T-cell (primary cell): ENCODE measurements around the gene MFSD6L. TPM values are rescaled to one million over a fixed set of nuclear protein-coding genes. Genes with fewer than 3 reads are reported as not detected.

Source experiments
- ATAC-seq, 4 experiments: fragments of 200-7000 bp in 3 of 4; fragments of 150-1000 bp in 1 of 4; cut with Tn5 transposase; replicated peaks in 1 of 4; 1 replicate in 3 of 4; 2 replicates in 1 of 4; pipeline ENCODE4 v1.10.0; 2021; ENCODE audit warnings: moderate library complexity in 3 of 4, mild to moderate bottlenecking in 2 of 4, moderate number of reproducible peaks in 1 of 4
- CTCF ChIA-PET, 2 donors: fragments of 300-600 bp; sonication (Branson Sonifier 250); formaldehyde crosslinking; loops; one replicate each; lab custom pipeline; 2022; ENCODE audit warnings: antibody characterized with exemption in 2 of 2; lab: Charles Lee
- POLR2A ChIA-PET, 2 donors: fragments of 300-600 bp; sonication (Branson Sonifier 250); formaldehyde crosslinking; loops; one replicate each; lab custom pipeline; 2022; ENCODE audit warnings: antibody characterized with exemption in 2 of 2; lab: Charles Lee
- DNase-seq, 35 experiments: peaks; one replicate each; pipeline versions ENCODE4 v3.0.0 to v3.0.0-alpha.2; 2013 to 2023
- H3K27ac ChIP-seq: one replicate; pipeline ENCODE4 v1.5.1; 2013; ENCODE audit warnings: low read length
- H3K27me3 ChIP-seq, 2 experiments: replicated peaks in 1 of 2; 1 replicate in 1 of 2; 2 replicates in 1 of 2; pipeline versions ENCODE4 v1.6.1 to v1.7.0; 2013; ENCODE audit warnings: low read length in 1 of 2, mixed read lengths in 1 of 2; ENCODE audit not compliant: control insufficient read depth in 2 of 2, insufficient read depth in 2 of 2; ENCODE audit errors: extremely low read depth in 1 of 2
- H3K36me3 ChIP-seq, 2 donors: 1 replicate in 1 of 2; 2 replicates in 1 of 2; pipeline versions ENCODE4 v1.6.1 to v1.7.0; 2013; ENCODE audit warnings: low read length in 1 of 2; ENCODE audit not compliant: control insufficient read depth in 2 of 2, insufficient read depth in 1 of 2; ENCODE audit errors: extremely low read depth in 1 of 2
- H3K4me1 ChIP-seq, 2 experiments: 1 replicate in 1 of 2; 2 replicates in 1 of 2; pipeline versions ENCODE4 v1.6.1 to v1.7.0; 2013; ENCODE audit warnings: low read length in 2 of 2, mixed read lengths in 1 of 2; ENCODE audit not compliant: insufficient read depth in 2 of 2, control insufficient read depth in 1 of 2; ENCODE audit errors: extremely low read depth in 1 of 2
- H3K4me3 ChIP-seq, 2 donors: 1 replicate in 1 of 2; 2 replicates in 1 of 2; pipeline versions ENCODE4 v1.5.1 to v1.7.0; 2013; ENCODE audit warnings: mild to moderate bottlenecking in 2 of 2, low read length in 1 of 2, moderate library complexity in 1 of 2; ENCODE audit not compliant: control insufficient read depth in 1 of 2; ENCODE audit errors: extremely low read depth in 1 of 2
- H3K9me3 ChIP-seq: 2 replicates; pipeline ENCODE4 v1.7.0; 2013
- H3K27ac Mint-ChIP-seq, 2 donors: one replicate each; pipeline ENCODE4 v1.8.0; 2020 to 2021; ENCODE audit warnings: mild to moderate bottlenecking in 2 of 2, mixed read lengths in 2 of 2
- H3K27me3 Mint-ChIP-seq, 2 donors: one replicate each; pipeline ENCODE4 v1.8.0; 2021 to 2022; ENCODE audit warnings: mixed read lengths in 2 of 2
- H3K36me3 Mint-ChIP-seq: one replicate; pipeline ENCODE4 v1.8.0; 2021; ENCODE audit warnings: mixed read lengths
- H3K4me1 Mint-ChIP-seq, 3 donors: one replicate each; pipeline ENCODE4 v1.8.0; 2020 to 2022; ENCODE audit warnings: mixed read lengths in 3 of 3, mild to moderate bottlenecking in 1 of 3
- H3K4me3 Mint-ChIP-seq, 3 donors: one replicate each; pipeline ENCODE4 v1.8.0; 2020 to 2022; ENCODE audit warnings: mild to moderate bottlenecking in 3 of 3, mixed read lengths in 3 of 3, moderate library complexity in 3 of 3
- H3K9me3 Mint-ChIP-seq, 3 donors: one replicate each; pipeline ENCODE4 v1.8.0; 2020 to 2022; ENCODE audit warnings: mixed read lengths in 3 of 3
- WGBS: methylation state at CpG from one replicate; pipeline ENCODE4 v1.1.5; 2013; ENCODE audit warnings: missing lambda C conversion rate; ENCODE audit not compliant: insufficient coverage; 5-methylcytosine and 5-hydroxymethylcytosine counted together
- total RNA-seq, 35 experiments: library from RNA in 6 of 35; stranded (reverse) in 6 of 35; fragments of 120-200 nt in 1 of 35; gene quantifications; one replicate each; pipeline versions ENCODE4 v1.2.1 to v1.2.4 and lab custom pipeline; 2013 to 2026

MFSD6L gene
- total RNA-seq, 5 donors from 2014 or later (not counting 1 experiment from before 2014, with no cell fraction given), result 0.13 to 0.32 (median 0.20) TPM; not detected in 1

- Mint-ChIP-seq H3K9me3 (no peaks in the 10 kb centered on the region), H3K4me3 (no peak overlapping the region), H3K27ac (no peak overlapping the region), H3K4me1 (no peaks in the 10 kb centered on the region), H3K36me3 (peaks cover 4% of the 10 kb centered on the region), H3K27me3 (no peaks in the 10 kb centered on the region)
- Histone ChIP-seq H3K36me3 (peaks cover 0 to 9% of the 10 kb centered on the region in 2 donors), H3K9me3 (no peaks in the 10 kb centered on the region), H3K4me3 (no peak overlapping the region), H3K27me3 (peaks cover 0 to 2% of the 10 kb centered on the region in 2 experiments), H3K27ac (no peak overlapping the region), H3K4me1 (no peaks in the 10 kb centered on the region)
- ChIA-PET POLR2A (no interaction called here), CTCF (no interaction called here)
- ATAC-seq (no peak), DNase-seq (peak in 12 of 35 experiments; percentile 3 to 36 (median 10))
- WGBS, result 88% methylated on average over 31 of the region's 33 CpGs
Measured at GRCh38 chr17:8832711-8833352, 33.7 kb upstream of the MFSD6L start.

GRCh38 chr17:8831234-8831849, 32.2 kb upstream of the MFSD6L start:
- peaks cover 0 to 2% of the 10 kb centered on the region in 2 experiments for H3K27me3 ChIP-seq
- no peaks in the 10 kb centered on the region for H3K4me1 ChIP-seq
- Mint-ChIP-seq H3K27me3 (no peaks in the 10 kb centered on the region), H3K9me3 (no peaks in the 10 kb centered on the region), H3K27ac (no peak overlapping the region), H3K36me3 (peaks cover 4% of the 10 kb centered on the region), H3K4me1 (no peaks in the 10 kb centered on the region), H3K4me3 (no peak overlapping the region)
- H3K4me3 ChIP-seq, result no peak overlapping the region
- POLR2A ChIA-PET, result interaction anchor here in 1 of 2 donors (0.7 kb wide), 1 partner anchor 24 kb away, joined by 3 read pairs; no protein-coding TSS in a partner anchor
- CTCF ChIA-PET, result no interaction called here
- peaks cover 0 to 5% of the 10 kb centered on the region in 2 donors for H3K36me3 ChIP-seq
- H3K9me3 ChIP-seq, result no peaks in the 10 kb centered on the region
- H3K27ac ChIP-seq, result no peak overlapping the region
- DNase-seq (no peak), ATAC-seq (no peak)
- 100% methylated on average over 4 of the region's 7 CpGs for WGBS

GRCh38 chr17:8830141-8830540, 31.0 kb upstream of the MFSD6L start:
- POLR2A ChIA-PET, result no interaction called here
- no peak overlapping the region for H3K27ac Mint-ChIP-seq
- H3K36me3 Mint-ChIP-seq, result peaks cover 1% of the 10 kb centered on the region
- Histone ChIP-seq H3K27me3 (peaks cover 0 to 2% of the 10 kb centered on the region in 2 experiments), H3K4me1 (no peaks in the 10 kb centered on the region), H3K27ac (no peak overlapping the region), H3K9me3 (no peaks in the 10 kb centered on the region), H3K36me3 (peaks cover 0 to 2% of the 10 kb centered on the region in 2 donors), H3K4me3 (no peak overlapping the region)
- H3K9me3 Mint-ChIP-seq, result no peaks in the 10 kb centered on the region
- H3K4me1 Mint-ChIP-seq, result no peaks in the 10 kb centered on the region
- DNase-seq (no peak), ATAC-seq (no peak)
- H3K27me3 Mint-ChIP-seq, result no peaks in the 10 kb centered on the region
- CTCF ChIA-PET, result no interaction called here
- 94% methylated on average over 10 of the region's 10 CpGs for whole genome bisulfite sequencing
- no peak overlapping the region for H3K4me3 Mint-ChIP-seq

GRCh38 chr17:8829036-8829941, 30.1 kb upstream of the MFSD6L start:
- H3K4me1 Mint-ChIP-seq, result no peaks in the 10 kb centered on the region

GRCh38 chr17:8828517-8828875, 29.3 kb upstream of the MFSD6L start:
- Histone ChIP-seq H3K27ac (no peak overlapping the region), H3K4me3 (no peak overlapping the region), H3K4me1 (no peaks in the 10 kb centered on the region), H3K9me3 (no peaks in the 10 kb centered on the region), H3K36me3 (peaks cover 0 to 2% of the 10 kb centered on the region in 2 donors), H3K27me3 (peaks cover 0 to 2% of the 10 kb centered on the region in 2 experiments)
- Mint-ChIP-seq H3K9me3 (peaks cover 0 to 4% (median 3%) of the 10 kb centered on the region in 3 donors), H3K36me3 (no peaks in the 10 kb centered on the region), H3K27me3 (no peaks in the 10 kb centered on the region), H3K4me3 (no peak overlapping the region), H3K4me1 (no peaks in the 10 kb centered on the region), H3K27ac (no peak overlapping the region)
- DNase-seq (no peak), ATAC-seq (no peak)
- ChIA-PET POLR2A (no interaction called here), CTCF (interaction anchor here in 1 of 2 donors (0.6 kb wide), 1 partner anchor 9 kb away, joined by 4 read pairs; no protein-coding TSS in a partner anchor)
- 92% methylated on average over 19 of the region's 20 CpGs for WGBS

More at GRCh38 chr17:8829036-8829941, 30.1 kb upstream of the MFSD6L start:
- H3K36me3 Mint-ChIP-seq, result no peaks in the 10 kb centered on the region
- H3K9me3 Mint-ChIP-seq, result peaks cover 0 to 2% (median 2%) of the 10 kb centered on the region in 3 donors
- Histone ChIP-seq H3K36me3 (peaks cover 0 to 2% of the 10 kb centered on the region in 2 donors), H3K4me3 (no peak overlapping the region), H3K9me3 (no peaks in the 10 kb centered on the region), H3K27ac (no peak overlapping the region), H3K4me1 (no peaks in the 10 kb centered on the region), H3K27me3 (peaks cover 0 to 2% of the 10 kb centered on the region in 2 experiments)
- H3K27ac Mint-ChIP-seq, result no peak overlapping the region
- ChIA-PET POLR2A (no interaction called here), CTCF (no interaction called here)
- H3K4me3 Mint-ChIP-seq, result no peak overlapping the region
- WGBS, result 95% methylated on average over 11 of the region's 16 CpGs
- DNase-seq (no peak), ATAC-seq (no peak)
- no peaks in the 10 kb centered on the region for H3K27me3 Mint-ChIP-seq

- H3K27me3 Mint-ChIP-seq, result no peaks in the 10 kb centered on the region
- ChIA-PET CTCF (interaction anchor here in 1 of 2 donors (0.6 kb wide), 1 partner anchor 10 kb away, joined by 3 read pairs; no protein-coding TSS in a partner anchor), POLR2A (no interaction called here)
- Histone ChIP-seq H3K27ac (no peak overlapping the region), H3K4me3 (no peak overlapping the region), H3K36me3 (peaks cover 0 to 2% of the 10 kb centered on the region in 2 donors), H3K27me3 (peaks cover 0 to 2% of the 10 kb centered on the region in 2 experiments), H3K4me1 (no peaks in the 10 kb centered on the region), H3K9me3 (no peaks in the 10 kb centered on the region)
- no peaks in the 10 kb centered on the region for H3K4me1 Mint-ChIP-seq
- H3K27ac Mint-ChIP-seq, result no peak overlapping the region
- no peak overlapping the region for H3K4me3 Mint-ChIP-seq
- no peaks in the 10 kb centered on the region for H3K36me3 Mint-ChIP-seq
- H3K9me3 Mint-ChIP-seq, result peaks cover 0 to 4% (median 3%) of the 10 kb centered on the region in 3 donors
- WGBS, result 94% methylated on average over 12 of the region's 19 CpGs
- DNase-seq (no peak), ATAC-seq (no peak)
Measured at GRCh38 chr17:8826808-8827435, 27.8 kb upstream of the MFSD6L start.
